Measurements from ENCODE around the gene QSER1.

DNA sequence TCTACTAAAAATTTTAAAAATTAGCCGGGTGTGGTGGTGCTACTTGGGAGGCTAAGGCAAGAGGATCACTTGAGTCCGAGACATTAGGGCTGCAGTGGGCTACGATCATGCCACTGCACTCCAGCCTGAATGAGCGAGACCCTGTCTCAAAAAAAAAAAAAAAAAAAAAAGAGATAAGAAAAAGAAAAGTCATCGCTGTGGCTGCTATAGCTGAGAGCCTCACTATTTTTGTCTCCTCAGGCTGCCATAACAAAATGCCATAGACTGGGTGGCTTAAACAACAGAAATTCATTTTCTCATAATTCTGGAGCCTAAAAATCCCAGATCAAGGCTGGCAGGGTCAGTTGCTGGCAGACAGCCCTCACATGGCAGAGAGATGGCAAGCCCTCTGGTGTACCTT lies 93.0 kb downstream of the QSER1 start:
- TF ChIP-seq EZH2phosphoT487 (IDR thresholded peaks at IDR 0.05; ENCODE audit: borderline replicate concordance) (no peak), CTCF (IDR thresholded peaks at IDR 0.05 in 2 of 3, conservative IDR thresholded peaks at IDR 0.05 in 1 of 3; ENCODE audit: borderline replicate concordance in 1 of 3, insufficient read depth in 1 of 3, low read depth in 2 of 3, low read length in 2 of 3) (no peak), FOSL1 (IDR thresholded peaks at IDR 0.05; ENCODE audit: low read depth) (no peak), EZH2 (IDR thresholded peaks at IDR 0.05) (no peak), SRF (IDR thresholded peaks at IDR 0.05; ENCODE audit: low read depth) (no peak), POLR2AphosphoS5 (IDR thresholded peaks at IDR 0.05; ENCODE audit: low read depth, low read length) (no peak), POLR2A (IDR thresholded peaks at IDR 0.05; ENCODE audit: borderline replicate concordance, extremely low read depth, insufficient read depth, insufficient read length) (no peak)
- TF ChIP-seq, protein P1, sequence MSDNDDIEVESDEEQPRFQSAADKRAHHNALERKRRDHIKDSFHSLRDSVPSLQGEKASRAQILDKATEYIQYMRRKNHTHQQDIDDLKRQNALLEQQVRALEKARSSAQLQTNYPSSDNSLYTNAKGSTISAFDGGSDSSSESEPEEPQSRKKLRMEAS (IDR thresholded peaks at IDR 0.05): no peak
